K562 (cell line): ENCODE data around the gene TUBB4B. TPM values are rescaled to one million over a fixed set of nuclear protein-coding genes. Genes with fewer than 3 reads are reported as not detected.

Experiments
- ATAC-seq: fragments of 200-7000 bp; cut with Tn5 transposase; 3 replicates; pipeline ENCODE4 v1.9.1; 2020; ENCODE audit warnings: moderate library complexity
- BruUV-seq: library from RNA; stranded (reverse); fragments of 400-500 nt; replicated peaks from 2 replicates; lab custom pipeline; 2021; lab: Mats Ljungman, UMichigan
- CTCF ChIA-PET: fragments of 300-600 bp; formaldehyde crosslinking; extraction: SDS; loops from one replicate; lab custom pipeline; 2021; ENCODE audit warnings: low intra/inter-chr PET ratio; lab: Yijun Ruan, JAX
- POLR2A ChIA-PET: fragments of 300-600, 350-650 bp; sonication (Branson Sonifier 250); formaldehyde crosslinking; extraction: SDS; loops from one replicate; lab custom pipeline; 2021; ENCODE audit warnings: antibody characterized with exemption, inconsistent platforms; lab: Yijun Ruan, JAX
- DNase-seq, 4 experiments: peaks; one replicate each; pipeline versions ENCODE4 v3.0.0 to v3.0.0-alpha.2; 2011 to 2018; ENCODE audit warnings: low spot score in 3 of 4, mixed read lengths in 3 of 4; ENCODE audit errors: extremely low read depth in 1 of 4
- FAIRE-seq: peaks from 2 replicates; lab custom pipeline; 2011; peaks lifted over from hg19 to GRCh38; lab: Jason Lieb, UNC
- H2AFZ ChIP-seq: 2 replicates; pipeline ENCODE4 v1.6.0; 2011; ENCODE audit warnings: low read depth, low read length, control low read depth, inconsistent platforms
- H3K27ac ChIP-seq: fragments of 200-600 bp; 3 replicates; pipeline ENCODE4 v1.8.0; 2011; ENCODE audit warnings: low read depth, mild to moderate bottlenecking, control low read depth, inconsistent platforms, low read length, moderate library complexity, mixed read lengths; ENCODE audit errors: extremely low read depth
- H3K27me3 ChIP-seq, 2 experiments: fragments of 300-600 bp in 1 of 2; 2 replicates in 1 of 2; 3 replicates in 1 of 2; pipeline versions ENCODE4 v1.6.0 to v1.8.0; 2011; ENCODE audit warnings: inconsistent platforms in 2 of 2, low read length in 2 of 2, mild to moderate bottlenecking in 1 of 2, mixed read lengths in 1 of 2, moderate library complexity in 1 of 2; ENCODE audit not compliant: control insufficient read depth in 2 of 2, insufficient read depth in 2 of 2
- H3K36me3 ChIP-seq: fragments of 300-600 bp; 3 replicates; pipeline ENCODE4 v1.8.0; 2011; ENCODE audit warnings: mild to moderate bottlenecking, low read length, inconsistent platforms; ENCODE audit not compliant: control insufficient read depth, insufficient read depth
- H3K4me1 ChIP-seq, 2 experiments: fragments of 200-600 bp in 1 of 2; replicated peaks in 1 of 2; 2 replicates in 1 of 2; 3 replicates in 1 of 2; pipeline versions ENCODE4 v1.5.1 to v1.8.0; 2011; ENCODE audit warnings: inconsistent platforms in 2 of 2, low read length in 2 of 2, mild to moderate bottlenecking in 1 of 2, mixed read lengths in 1 of 2, moderate library complexity in 1 of 2; ENCODE audit not compliant: control insufficient read depth in 2 of 2, insufficient read depth in 2 of 2
- H3K4me2 ChIP-seq: 2 replicates; pipeline ENCODE4 v1.6.1; 2011; ENCODE audit warnings: low read length, control low read depth, inconsistent platforms, mixed read lengths; ENCODE audit not compliant: insufficient read depth
- H3K4me3 ChIP-seq: fragments of 200-600 bp; sonication (generic), shearing (Covaris generic); 2 replicates; pipeline ENCODE4 v1.5.1; 2016; ENCODE audit warnings: control low read depth, inconsistent platforms
- H3K79me2 ChIP-seq: fragments of 200-600 bp; 3 replicates; pipeline ENCODE4 v1.8.0; 2011; ENCODE audit warnings: low read length, inconsistent platforms; ENCODE audit not compliant: control insufficient read depth, insufficient read depth
- H3K9ac ChIP-seq, 2 experiments: 2 replicates each; pipeline versions ENCODE4 v1.6.0 to v1.6.1; 2011; ENCODE audit warnings: low read depth in 2 of 2, low read length in 2 of 2, control low read depth in 1 of 2, inconsistent platforms in 1 of 2, mild to moderate bottlenecking in 1 of 2, mixed read lengths in 1 of 2; ENCODE audit not compliant: insufficient read depth in 1 of 2
- H3K9me1 ChIP-seq: one replicate; pipeline ENCODE4 v1.6.0; 2011; ENCODE audit warnings: inconsistent platforms, mild to moderate bottlenecking, low read length, moderate library complexity; ENCODE audit not compliant: control insufficient read depth, insufficient read depth
- H3K9me3 ChIP-seq: replicated peaks from 2 replicates; pipeline ENCODE4 v1.5.1; 2011; ENCODE audit warnings: low read depth, low read length, inconsistent platforms; ENCODE audit not compliant: control insufficient read depth, insufficient read depth
- H4K20me1 ChIP-seq: replicated peaks from 2 replicates; pipeline ENCODE4 v1.6.1; 2011; ENCODE audit warnings: low read length, inconsistent platforms, mixed read lengths; ENCODE audit not compliant: control insufficient read depth, insufficient read depth
- POLR2G ChIP-seq: fragments of 200-400 bp; formaldehyde crosslinking; IDR thresholded peaks from 2 replicates; pipeline ENCODE4 v1.6.1; 2017; ENCODE audit warnings: low read depth, mild to moderate bottlenecking, antibody characterized with exemption, low read length, moderate library complexity
- ZBTB7A ChIP-seq: IDR thresholded peaks from 2 replicates; pipeline ENCODE4 v1.6.1; 2011; ENCODE audit warnings: low read depth, mild to moderate bottlenecking, low read length, moderate library complexity, borderline replicate concordance; ENCODE audit not compliant: control insufficient read depth
- ZFP36 ChIP-seq: fragments of 150-350 bp; IDR thresholded peaks from 2 replicates; pipeline ENCODE4 v1.6.1; 2018; ENCODE audit warnings: low read length, low read depth; ENCODE audit not compliant: partially characterized antibody
- ZNF586 ChIP-seq: fragments of 450-650 bp; formaldehyde crosslinking; conservative IDR thresholded peaks from 2 replicates; pipeline ENCODE4 v1.4.0; 2020; ENCODE audit warnings: mild to moderate bottlenecking, moderate library complexity
- WGBS: fragments of 100-300 bp; shearing (Covaris generic); methylation state at CpG from one replicate; pipeline ENCODE4 v1.1.6; 2016; ENCODE audit warnings: low coverage, mixed read lengths; ENCODE audit not compliant: insufficient coverage; ENCODE audit errors: missing lambda C conversion rate; 5-methylcytosine and 5-hydroxymethylcytosine counted together
- in situ Hi-C: fragments of 300-500 bp; cut with MboI; formaldehyde crosslinking; loops from 4 replicates; pipeline ENCODE4 v1.15.0; 2018; ENCODE audit warnings: inconsistent platforms, mixed read lengths
- intact Hi-C: fragments of 100-400 bp; cut with micrococcal nuclease; formaldehyde crosslinking; loops from 2 replicates; pipeline ENCODE4 v1.14.2; 2022
- polyA plus RNA-seq, 8 experiments: library from polyadenylated mRNA; depleted of rRNA in 4 of 8; stranded (reverse) in 5 of 8; unstranded in 3 of 8; fragments of >200 nt; fragmentation: Nextera tagmentation in 2 of 8; fragmentation: Illumina TruSeq in 1 of 8; extraction: Ambion mirVana in 2 of 8; extraction: Trizol in 1 of 8; gene quantifications; 2 replicates each; pipeline versions ENCODE4 v1.2.1 to v1.2.3, GENCODE V29; 2011 to 2014; ENCODE audit warnings: inconsistent platforms in 1 of 8, missing spikeins in 1 of 8
- total RNA-seq, 7 experiments: library from RNA; depleted of rRNA in 6 of 7; stranded (reverse); fragments of >200 nt in 6 of 7; fragmentation: Illumina TruSeq in 2 of 7; extraction: Trizol in 2 of 7; gene quantifications; 2 replicates each; pipeline versions ENCODE4 v1.2.1 to v1.2.3, GENCODE V29; 2011 to 2021; ENCODE audit warnings: low replicate concordance in 1 of 7
- TF ChIP-seq, protein P1 (sequence below): sonication (generic); formaldehyde crosslinking; IDR thresholded peaks from 2 replicates; pipeline ENCODE4 v1.9.0; 2022; ENCODE audit warnings: mild to moderate bottlenecking, missing genetic modification reagents

Gene TUBB4B
- total and polyA plus RNA-seq, 9 of the 15 experiments (the other 6 are each of a cell fraction or from before 2014, with no cell fraction given) = 24.1 to 443 (median 268) TPM

DNA sequence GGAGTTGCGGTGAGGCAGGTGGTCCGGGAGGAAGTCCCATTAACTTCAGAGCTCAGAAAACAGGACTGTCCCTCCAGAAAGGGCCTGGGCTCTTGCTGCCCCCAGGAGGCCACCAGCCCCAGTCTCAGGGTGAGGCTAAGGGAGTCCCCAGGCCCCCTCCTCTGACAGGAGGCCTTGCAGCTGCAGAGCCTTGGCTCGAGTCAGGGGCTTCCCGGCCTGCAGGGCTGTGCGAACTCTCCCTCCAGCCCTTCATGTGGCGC lies 6.8 kb downstream of the TUBB4B start:
- ATAC-seq (no peak), DNase-seq (no peak), FAIRE-seq (no peak)
- in situ Hi-C loops = loop anchor here (25.0 kb wide), 1 partner anchor 461 kb away; the partner anchor contains the start of genes CCDC183 and TMEM141
- intact Hi-C loops = loop anchor here (10.0 kb wide), 1 partner anchor 463 kb away; no protein-coding TSS in a partner anchor
- no peak overlapping the region for H3K4me2 ChIP-seq
- no TSS peak for BruUV-seq
- H3K27ac ChIP-seq = no peak overlapping the region
- no peaks in the 10 kb centered on the region for H3K9me3 ChIP-seq
- peaks cover 14% of the 10 kb centered on the region for H3K79me2 ChIP-seq
- ChIA-PET CTCF (no interaction called here), POLR2A (interaction anchor here (0.6 to 0.8 kb wide), 2 partner anchors 17 to 174 kb away, joined by 3 read pairs; no protein-coding TSS in a partner anchor)
- no peak overlapping the region for H3K4me3 ChIP-seq
- no peaks in the 10 kb centered on the region for H3K9me1 ChIP-seq
- WGBS = 79% methylated on average over 6 of the region's 6 CpGs
- TF ChIP-seq POLR2G (0 out of 2 replicates have a peak, but pooled peaks have one; percentile 3), ZNF586 (CRISPR knock-in tag) (no peak)
- H3K27me3 ChIP-seq = no peaks in the 10 kb centered on the region
- no peak overlapping the region for H2AFZ ChIP-seq
- peaks cover 13% of the 10 kb centered on the region for H3K36me3 ChIP-seq
- peaks cover 11 to 75% of the 10 kb centered on the region in 2 experiments; a peak in 4 of 5 replicates for H3K4me1 ChIP-seq
- H3K9ac ChIP-seq = peak overlapping the region in 1 of 2 experiments; percentile 71; a peak in 2 of 4 replicates
- H4K20me1 ChIP-seq = peaks cover 16% of the 10 kb centered on the region

DNA sequence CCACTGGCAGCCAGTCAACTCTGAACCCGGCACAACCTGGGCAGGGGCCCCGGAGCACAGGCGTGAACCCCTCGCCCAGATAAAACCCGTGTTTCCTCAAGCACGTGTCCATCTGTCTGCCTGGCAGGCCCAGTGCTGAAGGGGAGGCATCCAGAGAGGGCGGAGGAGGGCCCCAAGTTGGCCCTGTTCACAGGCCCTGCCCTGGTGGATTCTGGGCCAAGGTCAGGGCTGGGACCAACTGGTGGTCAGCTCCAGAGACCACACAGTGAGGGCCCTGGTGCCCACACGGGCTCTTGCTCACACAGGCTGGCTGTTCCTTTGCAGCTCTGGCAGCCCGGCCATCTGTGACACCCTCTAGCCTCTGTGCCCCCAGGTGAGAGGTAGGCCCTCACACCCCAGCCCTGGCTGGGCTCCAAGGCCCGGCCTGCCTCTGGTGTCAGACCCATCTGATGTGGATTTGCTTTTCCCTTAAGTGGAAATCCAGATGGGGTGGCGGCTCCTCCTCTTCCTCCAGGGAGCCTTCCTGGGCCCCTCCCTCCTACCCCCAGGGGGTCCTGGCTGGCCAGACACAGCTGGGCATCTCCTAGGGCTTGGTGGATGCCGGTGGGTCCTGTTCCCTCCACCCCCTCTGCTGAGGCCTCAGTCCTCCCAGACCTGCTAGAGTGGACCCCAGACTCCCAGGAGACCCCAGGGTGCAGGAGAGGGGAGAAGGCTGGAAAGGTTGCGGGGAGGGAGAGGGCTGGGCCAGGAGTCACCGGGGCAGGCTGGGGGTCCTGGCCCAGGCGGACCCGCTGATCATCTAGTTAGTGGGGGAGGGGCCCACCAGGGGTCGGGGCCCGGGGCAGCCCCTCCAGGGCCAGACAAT lies 9.5 kb downstream of the TUBB4B start:
- no TSS peak for BruUV-seq
- Histone ChIP-seq H3K4me2 (no peak overlapping the region), H3K79me2 (peaks cover 16% of the 10 kb centered on the region), H4K20me1 (no peaks in the 10 kb centered on the region; the same call in 1 of the 2 replicates), H3K4me3 (no peak overlapping the region), H3K9me3 (no peaks in the 10 kb centered on the region), H3K27ac (no peak overlapping the region), H3K27me3 (no peaks in the 10 kb centered on the region), H3K36me3 (no peaks in the 10 kb centered on the region), H3K9me1 (no peaks in the 10 kb centered on the region), H3K9ac (peak overlapping the region in 1 of 2 experiments; percentile 85; a peak in 2 of 4 replicates), H3K4me1 (peaks cover 7 to 73% of the 10 kb centered on the region in 2 experiments; a peak in 4 of 5 replicates), H2AFZ (no peak overlapping the region)
- WGBS = 67% methylated on average over 12 of the region's 18 CpGs
- FAIRE-seq = no peak
- ATAC-seq = no peak
- DNase-seq = no peak
- intact Hi-C loops (no loop called here), in situ Hi-C loops (no loop called here)
- ChIA-PET CTCF (no interaction called here), POLR2A (interaction anchor here (1.2 to 8.3 kb wide), 2 partner anchors 8 to 41 kb away, joined by 4 to 221 read pairs; partner anchors contain the start of gene TUBB4B)
- TF ChIP-seq POLR2G (peak; percentile 28; the same call in 1 of the 2 replicates), ZFP36 (peak; percentile 62), ZBTB7A (0 out of 2 replicates have a peak, but pooled peaks have one; percentile 33)
- TF ChIP-seq, protein P1, sequence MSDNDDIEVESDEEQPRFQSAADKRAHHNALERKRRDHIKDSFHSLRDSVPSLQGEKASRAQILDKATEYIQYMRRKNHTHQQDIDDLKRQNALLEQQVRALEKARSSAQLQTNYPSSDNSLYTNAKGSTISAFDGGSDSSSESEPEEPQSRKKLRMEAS = peak; percentile 56
